K562 (cell line): ENCODE results near the gene CDKL5. TPM values are rescaled to one million over a fixed set of nuclear protein-coding genes. Genes with fewer than 3 reads are reported as not detected.

Experiments
- ATAC-seq: fragments of 200-7000 bp; cut with Tn5 transposase; 3 replicates; pipeline ENCODE4 v1.9.1; 2020; ENCODE audit warnings: moderate library complexity
- BruUV-seq: library from RNA; stranded (reverse); fragments of 400-500 nt; replicated peaks from 2 replicates; lab custom pipeline; 2021; lab: Mats Ljungman, UMichigan
- CTCF ChIA-PET: fragments of 300-600 bp; formaldehyde crosslinking; extraction: SDS; loops from one replicate; lab custom pipeline; 2021; ENCODE audit warnings: low intra/inter-chr PET ratio; lab: Yijun Ruan, JAX
- POLR2A ChIA-PET: fragments of 300-600, 350-650 bp; sonication (Branson Sonifier 250); formaldehyde crosslinking; extraction: SDS; loops from one replicate; lab custom pipeline; 2021; ENCODE audit warnings: antibody characterized with exemption, inconsistent platforms; lab: Yijun Ruan, JAX
- DNase-seq, 4 experiments: peaks; one replicate each; pipeline versions ENCODE4 v3.0.0 to v3.0.0-alpha.2; 2011 to 2018; ENCODE audit warnings: low spot score in 3 of 4, mixed read lengths in 3 of 4; ENCODE audit errors: extremely low read depth in 1 of 4
- FAIRE-seq: peaks from 2 replicates; lab custom pipeline; 2011; peaks lifted over from hg19 to GRCh38; lab: Jason Lieb, UNC
- H2AFZ ChIP-seq: 2 replicates; pipeline ENCODE4 v1.6.0; 2011; ENCODE audit warnings: low read depth, low read length, control low read depth, inconsistent platforms
- H3K27ac ChIP-seq: fragments of 200-600 bp; 3 replicates; pipeline ENCODE4 v1.8.0; 2011; ENCODE audit warnings: low read depth, mild to moderate bottlenecking, control low read depth, inconsistent platforms, low read length, moderate library complexity, mixed read lengths; ENCODE audit errors: extremely low read depth
- H3K27me3 ChIP-seq, 2 experiments: fragments of 300-600 bp in 1 of 2; 2 replicates in 1 of 2; 3 replicates in 1 of 2; pipeline versions ENCODE4 v1.6.0 to v1.8.0; 2011; ENCODE audit warnings: inconsistent platforms in 2 of 2, low read length in 2 of 2, mild to moderate bottlenecking in 1 of 2, mixed read lengths in 1 of 2, moderate library complexity in 1 of 2; ENCODE audit not compliant: control insufficient read depth in 2 of 2, insufficient read depth in 2 of 2
- H3K36me3 ChIP-seq: fragments of 300-600 bp; 3 replicates; pipeline ENCODE4 v1.8.0; 2011; ENCODE audit warnings: mild to moderate bottlenecking, low read length, inconsistent platforms; ENCODE audit not compliant: control insufficient read depth, insufficient read depth
- H3K4me1 ChIP-seq, 2 experiments: fragments of 200-600 bp in 1 of 2; replicated peaks in 1 of 2; 2 replicates in 1 of 2; 3 replicates in 1 of 2; pipeline versions ENCODE4 v1.5.1 to v1.8.0; 2011; ENCODE audit warnings: inconsistent platforms in 2 of 2, low read length in 2 of 2, mild to moderate bottlenecking in 1 of 2, mixed read lengths in 1 of 2, moderate library complexity in 1 of 2; ENCODE audit not compliant: control insufficient read depth in 2 of 2, insufficient read depth in 2 of 2
- H3K4me2 ChIP-seq: 2 replicates; pipeline ENCODE4 v1.6.1; 2011; ENCODE audit warnings: low read length, control low read depth, inconsistent platforms, mixed read lengths; ENCODE audit not compliant: insufficient read depth
- H3K4me3 ChIP-seq: fragments of 200-600 bp; sonication (generic), shearing (Covaris generic); 2 replicates; pipeline ENCODE4 v1.5.1; 2016; ENCODE audit warnings: control low read depth, inconsistent platforms
- H3K79me2 ChIP-seq: fragments of 200-600 bp; 3 replicates; pipeline ENCODE4 v1.8.0; 2011; ENCODE audit warnings: low read length, inconsistent platforms; ENCODE audit not compliant: control insufficient read depth, insufficient read depth
- H3K9ac ChIP-seq, 2 experiments: 2 replicates each; pipeline versions ENCODE4 v1.6.0 to v1.6.1; 2011; ENCODE audit warnings: low read depth in 2 of 2, low read length in 2 of 2, control low read depth in 1 of 2, inconsistent platforms in 1 of 2, mild to moderate bottlenecking in 1 of 2, mixed read lengths in 1 of 2; ENCODE audit not compliant: insufficient read depth in 1 of 2
- H3K9me1 ChIP-seq: one replicate; pipeline ENCODE4 v1.6.0; 2011; ENCODE audit warnings: inconsistent platforms, mild to moderate bottlenecking, low read length, moderate library complexity; ENCODE audit not compliant: control insufficient read depth, insufficient read depth
- H3K9me3 ChIP-seq: replicated peaks from 2 replicates; pipeline ENCODE4 v1.5.1; 2011; ENCODE audit warnings: low read depth, low read length, inconsistent platforms; ENCODE audit not compliant: control insufficient read depth, insufficient read depth
- H4K20me1 ChIP-seq: replicated peaks from 2 replicates; pipeline ENCODE4 v1.6.1; 2011; ENCODE audit warnings: low read length, inconsistent platforms, mixed read lengths; ENCODE audit not compliant: control insufficient read depth, insufficient read depth
- SETDB1 ChIP-seq: IDR thresholded peaks from one replicate; pipeline ENCODE4 v1.6.1; 2012; ENCODE audit warnings: low read length, control low read depth, inconsistent platforms
- ZNF3 ChIP-seq: fragments of 250-450 bp; sonication (Bioruptor Pico); IDR thresholded peaks from 2 replicates; pipeline ENCODE4 v1.5.0; 2021; ENCODE audit warnings: mild to moderate bottlenecking, moderate library complexity
- WGBS: fragments of 100-300 bp; shearing (Covaris generic); methylation state at CpG from one replicate; pipeline ENCODE4 v1.1.6; 2016; ENCODE audit warnings: low coverage, mixed read lengths; ENCODE audit not compliant: insufficient coverage; ENCODE audit errors: missing lambda C conversion rate; 5-methylcytosine and 5-hydroxymethylcytosine counted together
- in situ Hi-C: fragments of 300-500 bp; cut with MboI; formaldehyde crosslinking; loops from 4 replicates; pipeline ENCODE4 v1.15.0; 2018; ENCODE audit warnings: inconsistent platforms, mixed read lengths
- intact Hi-C: fragments of 100-400 bp; cut with micrococcal nuclease; formaldehyde crosslinking; loops from 2 replicates; pipeline ENCODE4 v1.14.2; 2022
- polyA plus RNA-seq, 8 experiments: library from polyadenylated mRNA; depleted of rRNA in 4 of 8; stranded (reverse) in 5 of 8; unstranded in 3 of 8; fragments of >200 nt; fragmentation: Nextera tagmentation in 2 of 8; fragmentation: Illumina TruSeq in 1 of 8; extraction: Ambion mirVana in 2 of 8; extraction: Trizol in 1 of 8; gene quantifications; 2 replicates each; pipeline versions ENCODE4 v1.2.1 to v1.2.3, GENCODE V29; 2011 to 2014; ENCODE audit warnings: inconsistent platforms in 1 of 8, missing spikeins in 1 of 8
- total RNA-seq, 7 experiments: library from RNA; depleted of rRNA in 6 of 7; stranded (reverse); fragments of >200 nt in 6 of 7; fragmentation: Illumina TruSeq in 2 of 7; extraction: Trizol in 2 of 7; gene quantifications; 2 replicates each; pipeline versions ENCODE4 v1.2.1 to v1.2.3, GENCODE V29; 2011 to 2021; ENCODE audit warnings: low replicate concordance in 1 of 7
- TF ChIP-seq, protein P1 (sequence below): sonication (generic); formaldehyde crosslinking; IDR thresholded peaks from 2 replicates; pipeline ENCODE4 v1.4.0; 2020; ENCODE audit warnings: mild to moderate bottlenecking, missing genetic modification reagents
- TF ChIP-seq, protein P2 (sequence below): fragments of 450-650 bp; IDR thresholded peaks from 2 replicates; pipeline ENCODE4 v1.7.0; 2016; ENCODE audit warnings: borderline replicate concordance

Gene CDKL5
- total and polyA plus RNA-seq, 9 of the 15 experiments (the other 6 are each of a cell fraction or from before 2014, with no cell fraction given), result under 0.01 to 0.21 (median 0.04) TPM

DNA sequence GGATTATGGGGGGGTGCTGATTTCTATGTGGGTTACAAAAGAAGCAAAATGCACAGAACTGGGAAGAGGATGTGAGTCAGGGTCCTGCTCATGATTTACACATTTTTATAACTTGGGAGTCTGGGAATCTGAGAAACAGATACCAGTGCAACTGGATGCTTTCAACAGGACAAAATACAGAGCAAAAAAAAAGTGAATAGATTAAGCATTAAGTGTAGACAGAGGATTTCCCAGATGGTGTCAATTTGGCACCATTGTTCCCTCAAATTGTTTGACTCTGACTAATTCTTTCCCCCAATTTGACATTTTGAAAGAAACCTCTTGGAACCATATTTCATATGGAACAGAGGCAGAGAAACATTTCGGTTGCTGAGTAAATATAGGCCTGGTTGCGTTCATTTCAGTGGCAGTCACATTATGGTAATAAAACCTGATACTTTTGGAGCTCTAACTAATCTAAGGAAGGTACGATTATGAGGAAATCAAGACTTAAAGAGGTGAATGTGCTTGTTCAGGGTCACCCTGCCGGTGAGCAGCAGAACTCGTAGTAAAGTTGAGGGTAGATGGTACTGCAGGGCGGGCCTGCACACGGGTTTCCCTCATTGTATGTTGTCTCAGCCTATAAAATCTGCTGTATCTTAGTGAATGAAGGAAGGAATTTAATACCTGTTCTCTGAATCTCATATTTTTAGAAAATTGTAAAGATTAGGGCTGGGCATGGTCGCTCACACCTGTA, 18.7 kb upstream of the CDKL5 start:
- Histone ChIP-seq H3K36me3 (no peaks in the 10 kb centered on the region), H3K27ac (no peak overlapping the region), H3K4me1 (no peaks in the 10 kb centered on the region), H3K9me1 (no peaks in the 10 kb centered on the region), H3K4me3 (no peak overlapping the region), H3K27me3 (peaks cover 0 to 21% of the 10 kb centered on the region in 2 experiments; a peak in 3 of 5 replicates), H3K9me3 (no peaks in the 10 kb centered on the region), H2AFZ (no peak overlapping the region), H4K20me1 (no peaks in the 10 kb centered on the region), H3K9ac (no peak overlapping the region), H3K4me2 (no peak overlapping the region), H3K79me2 (no peaks in the 10 kb centered on the region)
- no TSS peak for BruUV-seq
- in situ Hi-C loops, result no loop called here
- no peak for ATAC-seq
- DNase-seq, result no peak
- FAIRE-seq, result no peak
- CTCF ChIA-PET, result no interaction called here
- under 1% methylated on average over 8 of the region's 8 CpGs for WGBS
- TF ChIP-seq SETDB1, result no peak
- TF ChIP-seq ZNF3 (CRISPR knock-in tag), result no peak
- TF ChIP-seq, protein P1, sequence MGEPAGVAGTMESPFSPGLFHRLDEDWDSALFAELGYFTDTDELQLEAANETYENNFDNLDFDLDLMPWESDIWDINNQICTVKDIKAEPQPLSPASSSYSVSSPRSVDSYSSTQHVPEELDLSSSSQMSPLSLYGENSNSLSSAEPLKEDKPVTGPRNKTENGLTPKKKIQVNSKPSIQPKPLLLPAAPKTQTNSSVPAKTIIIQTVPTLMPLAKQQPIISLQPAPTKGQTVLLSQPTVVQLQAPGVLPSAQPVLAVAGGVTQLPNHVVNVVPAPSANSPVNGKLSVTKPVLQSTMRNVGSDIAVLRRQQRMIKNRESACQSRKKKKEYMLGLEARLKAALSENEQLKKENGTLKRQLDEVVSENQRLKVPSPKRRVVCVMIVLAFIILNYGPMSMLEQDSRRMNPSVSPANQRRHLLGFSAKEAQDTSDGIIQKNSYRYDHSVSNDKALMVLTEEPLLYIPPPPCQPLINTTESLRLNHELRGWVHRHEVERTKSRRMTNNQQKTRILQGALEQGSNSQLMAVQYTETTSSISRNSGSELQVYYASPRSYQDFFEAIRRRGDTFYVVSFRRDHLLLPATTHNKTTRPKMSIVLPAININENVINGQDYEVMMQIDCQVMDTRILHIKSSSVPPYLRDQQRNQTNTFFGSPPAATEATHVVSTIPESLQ, result no peak
- TF ChIP-seq, protein P2, sequence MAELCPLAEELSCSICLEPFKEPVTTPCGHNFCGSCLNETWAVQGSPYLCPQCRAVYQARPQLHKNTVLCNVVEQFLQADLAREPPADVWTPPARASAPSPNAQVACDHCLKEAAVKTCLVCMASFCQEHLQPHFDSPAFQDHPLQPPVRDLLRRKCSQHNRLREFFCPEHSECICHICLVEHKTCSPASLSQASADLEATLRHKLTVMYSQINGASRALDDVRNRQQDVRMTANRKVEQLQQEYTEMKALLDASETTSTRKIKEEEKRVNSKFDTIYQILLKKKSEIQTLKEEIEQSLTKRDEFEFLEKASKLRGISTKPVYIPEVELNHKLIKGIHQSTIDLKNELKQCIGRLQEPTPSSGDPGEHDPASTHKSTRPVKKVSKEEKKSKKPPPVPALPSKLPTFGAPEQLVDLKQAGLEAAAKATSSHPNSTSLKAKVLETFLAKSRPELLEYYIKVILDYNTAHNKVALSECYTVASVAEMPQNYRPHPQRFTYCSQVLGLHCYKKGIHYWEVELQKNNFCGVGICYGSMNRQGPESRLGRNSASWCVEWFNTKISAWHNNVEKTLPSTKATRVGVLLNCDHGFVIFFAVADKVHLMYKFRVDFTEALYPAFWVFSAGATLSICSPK, result no peak
- POLR2A ChIA-PET, result interaction anchor here (0.6 kb wide), 1 partner anchor 639 kb away, joined by 3 read pairs; no protein-coding TSS in a partner anchor
- intact Hi-C loops, result no loop called here
